Measurements from ENCODE around the gene FLRT3.

The FLRT3 gene

GRCh38 chr20:14288341-14289330 lies 48.8 kb downstream of the FLRT3 start:
- peaks cover 7% of the 10 kb centered on the region for H3K27me3 Mint-ChIP-seq (ENCODE audit: low read depth)
- TF ChIP-seq CTCF (IDR thresholded peaks at IDR 0.05; ENCODE audit: unreplicated experiment in 3 of 3): no peak
- no peaks in the 10 kb centered on the region for H3K9me3 Mint-ChIP-seq
- H3K36me3 Mint-ChIP-seq (ENCODE audit: low read depth): no peaks in the 10 kb centered on the region
- no peak overlapping the region for H3K27ac Mint-ChIP-seq
- H3K4me3 Mint-ChIP-seq: no peak overlapping the region
- H3K4me1 Mint-ChIP-seq: no peaks in the 10 kb centered on the region

- Mint-ChIP-seq H3K4me3 (no peak overlapping the region), H3K4me1 (no peaks in the 10 kb centered on the region), H3K36me3 (ENCODE audit: low read depth) (no peaks in the 10 kb centered on the region), H3K9me3 (no peaks in the 10 kb centered on the region), H3K27ac (no peak overlapping the region), H3K27me3 (ENCODE audit: low read depth) (no peaks in the 10 kb centered on the region)
- no peak for TF ChIP-seq CTCF (IDR thresholded peaks at IDR 0.05; ENCODE audit: unreplicated experiment in 3 of 3)
Measured at GRCh38 chr20:14284443-14284842, 53.0 kb downstream of the FLRT3 start.

GRCh38 chr20:14282140-14282539 lies 55.3 kb downstream of the FLRT3 start:
- TF ChIP-seq CTCF (IDR thresholded peaks at IDR 0.05; ENCODE audit: unreplicated experiment in 3 of 3): no peak
- Mint-ChIP-seq H3K36me3 (ENCODE audit: low read depth) (no peaks in the 10 kb centered on the region), H3K4me3 (no peak overlapping the region), H3K27ac (no peak overlapping the region), H3K4me1 (no peaks in the 10 kb centered on the region), H3K9me3 (no peaks in the 10 kb centered on the region), H3K27me3 (ENCODE audit: low read depth) (no peaks in the 10 kb centered on the region)

Data from nephron (organoid).